SK-N-SH (cell line): ENCODE results near the gene SPACDR. TPM values are rescaled to one million over a fixed set of nuclear protein-coding genes. Genes with fewer than 3 reads are reported as not detected.

Source experiments
- CTCF ChIA-PET: fragments of 300-600, 350-600 bp; formaldehyde crosslinking; extraction: SDS; loops from one replicate; lab custom pipeline; 2021; lab: Yijun Ruan, JAX
- POLR2A ChIA-PET: fragments of 350-600 bp; sonication (Branson Sonifier 250); formaldehyde crosslinking; extraction: SDS; loops from one replicate; lab custom pipeline; 2020; ENCODE audit warnings: antibody characterized with exemption, inconsistent platforms; lab: Yijun Ruan, JAX
- DNase-seq: peaks from one replicate; pipeline ENCODE4 v3.0.0; 2012
- H2AFZ ChIP-seq: fragments of 200-600 bp; sonication (generic); 2 replicates; pipeline ENCODE4 v1.8.1; 2016; ENCODE audit warnings: antibody characterized with exemption, mild to moderate bottlenecking, low read depth
- H3F3A ChIP-seq: fragments of 200-600 bp; sonication (generic); replicated peaks from 2 replicates; pipeline ENCODE3; 2016; ENCODE audit warnings: antibody characterized with exemption, mild to moderate bottlenecking; ENCODE audit not compliant: insufficient read depth
- H3K27ac ChIP-seq, 2 experiments: fragments of 200-500 bp in 1 of 2; fragments of 200-600 bp in 1 of 2; sonication (Bioruptor generic) in 1 of 2; sonication (generic), shearing (Covaris generic) in 1 of 2; 2 replicates each; pipeline versions ENCODE4 v1.5.1 to v1.6.1; 2014 to 2016; ENCODE audit warnings: low read depth in 2 of 2, inconsistent platforms in 1 of 2, low read length in 1 of 2, mild to moderate bottlenecking in 1 of 2, mixed read lengths in 1 of 2
- H3K27me3 ChIP-seq: fragments of 200-600 bp; sonication (generic), shearing (Covaris generic); 2 replicates; pipeline ENCODE4 v1.6.1; 2016; ENCODE audit warnings: mixed run types; ENCODE audit not compliant: insufficient read depth
- H3K36me3 ChIP-seq, 2 experiments: fragments of 200-500 bp in 1 of 2; fragments of 200-600 bp in 1 of 2; sonication (Bioruptor generic) in 1 of 2; sonication (generic) in 1 of 2; replicated peaks in 1 of 2; 2 replicates each; pipeline versions ENCODE3 to v1.5.1; 2014 to 2016; ENCODE audit warnings: low read length in 1 of 2, mild to moderate bottlenecking in 1 of 2; ENCODE audit not compliant: insufficient read depth in 2 of 2, control insufficient read depth in 1 of 2
- H3K4me1 ChIP-seq, 2 experiments: fragments of 200-500 bp in 1 of 2; fragments of 200-600 bp in 1 of 2; sonication (Bioruptor generic) in 1 of 2; sonication (generic), shearing (Covaris generic) in 1 of 2; 2 replicates each; pipeline versions ENCODE4 v1.5.1 to v1.6.1; 2014 to 2016; ENCODE audit warnings: low read depth in 1 of 2, low read length in 1 of 2, mixed run types in 1 of 2; ENCODE audit not compliant: insufficient read depth in 2 of 2, control insufficient read depth in 1 of 2
- H3K4me2 ChIP-seq: fragments of 200-600 bp; sonication (generic), shearing (Covaris generic); 2 replicates; pipeline ENCODE4 v1.6.1; 2017; ENCODE audit warnings: mixed run types
- H3K4me3 ChIP-seq, 2 experiments: fragments of 200-500 bp in 1 of 2; fragments of 200-600 bp in 1 of 2; sonication (Bioruptor generic) in 1 of 2; sonication (generic), shearing (Covaris generic) in 1 of 2; 2 replicates each; pipeline versions ENCODE4 v1.5.1 to v1.8.1; 2014 to 2016; ENCODE audit warnings: low read depth in 2 of 2, inconsistent platforms in 1 of 2, low read length in 1 of 2, mild to moderate bottlenecking in 1 of 2, mixed read lengths in 1 of 2, moderate library complexity in 1 of 2
- H3K79me2 ChIP-seq: fragments of 200-600 bp; sonication (generic); 2 replicates; pipeline ENCODE4 v1.8.1; 2017; ENCODE audit warnings: mild to moderate bottlenecking; ENCODE audit not compliant: insufficient read depth
- H3K9ac ChIP-seq: fragments of 200-600 bp; sonication (generic); 2 replicates; pipeline ENCODE4 v1.6.1; 2017; ENCODE audit warnings: mixed run types
- H3K9me2 ChIP-seq: fragments of 200-600 bp; sonication (generic); 2 replicates; pipeline ENCODE4 v1.6.1; 2017; ENCODE audit warnings: mixed run types
- H3K9me3 ChIP-seq: fragments of 200-600 bp; sonication (generic); 2 replicates; pipeline ENCODE4 v1.6.1; 2017; ENCODE audit warnings: mixed run types, mild to moderate bottlenecking, moderate library complexity
- H4K20me1 ChIP-seq: fragments of 200-600 bp; sonication (generic); 2 replicates; pipeline ENCODE4 v1.6.1; 2017; ENCODE audit warnings: mild to moderate bottlenecking, mixed run types; ENCODE audit not compliant: insufficient read depth
- ELF1 ChIP-seq: IDR thresholded peaks from 2 replicates; pipeline ENCODE4 v1.4.0; 2012
- EP300 ChIP-seq, 2 experiments: IDR thresholded peaks; 2 replicates each; pipeline versions ENCODE4 v1.4.0 to v1.6.1; 2012; ENCODE audit warnings: borderline replicate concordance in 1 of 2, low read depth in 1 of 2, low read length in 1 of 2
- FOXJ3 ChIP-seq: sonication (generic); formaldehyde crosslinking; IDR thresholded peaks from 2 replicates; pipeline ENCODE4 v1.5.1; 2020; ENCODE audit warnings: mild to moderate bottlenecking, missing genetic modification reagents
- GABPA ChIP-seq: IDR thresholded peaks from 2 replicates; pipeline ENCODE4 v1.4.0; 2012; ENCODE audit warnings: low read depth, mild to moderate bottlenecking
- GATA2 ChIP-seq: sonication (generic); formaldehyde crosslinking; IDR thresholded peaks from 2 replicates; pipeline ENCODE4 v1.5.0; 2020; ENCODE audit warnings: mild to moderate bottlenecking, missing genetic modification reagents
- IRF3 ChIP-seq: fragments of 150-350 bp; IDR thresholded peaks from 2 replicates; pipeline ENCODE4 v1.6.1; 2016; ENCODE audit warnings: mild to moderate bottlenecking, low read depth, low read length
- MAX ChIP-seq: IDR thresholded peaks from 2 replicates; pipeline ENCODE4 v1.4.0; 2012; ENCODE audit warnings: low read depth
- MEF2A ChIP-seq: IDR thresholded peaks from 2 replicates; pipeline ENCODE4 v1.4.0; 2012; ENCODE audit warnings: low read depth, borderline replicate concordance
- MXI1 ChIP-seq: IDR thresholded peaks from 2 replicates; pipeline ENCODE4 v1.6.1; 2012; ENCODE audit warnings: mild to moderate bottlenecking, low read depth, low read length, improper control_type of control experiment
- NRF1 ChIP-seq: IDR thresholded peaks from 2 replicates; pipeline ENCODE4 v1.6.1; 2012; ENCODE audit warnings: low read depth, mild to moderate bottlenecking, low read length
- RAD21 ChIP-seq: IDR thresholded peaks from 2 replicates; pipeline ENCODE4 v1.6.1; 2012; ENCODE audit warnings: mild to moderate bottlenecking, low read length
- RCOR1 ChIP-seq: fragments of 150-350 bp; IDR thresholded peaks from 2 replicates; pipeline ENCODE4 v1.6.1; 2017; ENCODE audit warnings: antibody characterized with exemption, low read length
- REST ChIP-seq: IDR thresholded peaks from 2 replicates; pipeline ENCODE4 v1.6.1; 2012; ENCODE audit warnings: mild to moderate bottlenecking, low read depth, low read length, moderate library complexity
- RFX5 ChIP-seq: IDR thresholded peaks from 2 replicates; pipeline ENCODE4 v1.6.1; 2012; ENCODE audit warnings: mild to moderate bottlenecking, improper control_type of control experiment, low read length
- SIN3A ChIP-seq: IDR thresholded peaks from 2 replicates; pipeline ENCODE4 v1.6.1; 2012; ENCODE audit warnings: low read depth, mild to moderate bottlenecking, low read length, moderate library complexity, borderline replicate concordance
- TAF1 ChIP-seq: IDR thresholded peaks from 2 replicates; pipeline ENCODE4 v1.6.1; 2012; ENCODE audit warnings: low read depth, mild to moderate bottlenecking, low read length, moderate library complexity, borderline replicate concordance
- USF1 ChIP-seq: IDR thresholded peaks from 2 replicates; pipeline ENCODE4 v1.4.0; 2012; ENCODE audit warnings: low read depth, borderline replicate concordance
- YY1 ChIP-seq: IDR thresholded peaks from 2 replicates; pipeline ENCODE4 v1.4.0; 2012; ENCODE audit warnings: low read depth, mild to moderate bottlenecking
- ZBTB33 ChIP-seq: IDR thresholded peaks from 2 replicates; pipeline ENCODE4 v1.4.0; 2012; ENCODE audit warnings: low read depth, borderline replicate concordance
- WGBS: methylation state at CpG from one replicate; pipeline ENCODE4 v1.1.6; 2017; ENCODE audit warnings: low lambda C conversion rate; 5-methylcytosine and 5-hydroxymethylcytosine counted together
- polyA plus RNA-seq, 3 experiments: library from polyadenylated mRNA; depleted of rRNA; stranded (reverse); fragments of >200 nt; gene quantifications; 2 replicates each; pipeline ENCODE4 v1.2.3, GENCODE V29; 2012

SPACDR gene
- polyA plus RNA-seq, 1 of the 3 experiments (the other 2 are of a cell fraction), result 1.5 TPM

- Histone ChIP-seq H4K20me1 (peaks cover 13% of the 10 kb centered on the region), H3K9ac (no peak overlapping the region), H3K27me3 (no peaks in the 10 kb centered on the region), H3K9me2 (no peaks in the 10 kb centered on the region), H3K4me3 (peak overlapping the region in 1 of 2 experiments; percentile 95; a peak in 2 of 4 replicates), H3K36me3 (peaks cover 18 to 19% of the 10 kb centered on the region in 2 experiments)
- DNase-seq, result no peak
- ChIA-PET POLR2A (interaction anchor here (0.7 to 3.3 kb wide), 14 partner anchors 8 to 1019 kb away, joined by 3 to 12 read pairs (median 6); partner anchors contain the start of genes AP4M1, BUD31, FBXO24 and GPC2), CTCF (interaction anchor here (0.7 to 3.2 kb wide), 5 partner anchors 20 to 297 kb away, joined by 3 to 23 read pairs (median 5); partner anchors contain the start of gene NYAP1)
- TF ChIP-seq EP300 (IDR thresholded peaks at IDR 0.05; ENCODE audit: borderline replicate concordance in 1 of 2, low read depth in 1 of 2, low read length in 1 of 2), result no peak
- TF ChIP-seq REST, result no peak; the same call in 1 of the 2 replicates
- TF ChIP-seq MXI1, result no peak
- TF ChIP-seq RFX5, result no peak
- no peak for TF ChIP-seq GABPA
- TF ChIP-seq FOXJ3 (CRISPR knock-in tag), result no peak
- TF ChIP-seq NRF1, result no peak
- TF ChIP-seq USF1, result no peak
- no peak for TF ChIP-seq IRF3
- no peak for TF ChIP-seq ELF1
- no peak for TF ChIP-seq MEF2A
- TF ChIP-seq GATA2 (CRISPR knock-in tag), result no peak
- TF ChIP-seq TAF1, result no peak
- no peak for TF ChIP-seq YY1
- no peak for TF ChIP-seq ZBTB33
- no peak for TF ChIP-seq MAX
- TF ChIP-seq RAD21, result no peak
- no peak for TF ChIP-seq RCOR1
- no peak for TF ChIP-seq SIN3A
- TF ChIP-seq, all 33 proteins: peak for 0
- H3K27ac ChIP-seq, result peak overlapping the region in 1 of 2 experiments; percentile 100; a peak in 2 of 4 replicates
- peaks cover 17 to 27% of the 10 kb centered on the region in 2 experiments; a peak in 3 of 4 replicates for H3K4me1 ChIP-seq
- H3K9me3 ChIP-seq, result no peaks in the 10 kb centered on the region
- 79% methylated on average over 16 of the region's 16 CpGs for WGBS
- H3F3A ChIP-seq, result peaks cover 12% of the 10 kb centered on the region
- peaks cover 32% of the 10 kb centered on the region for H3K79me2 ChIP-seq
- H2AFZ ChIP-seq, result peak overlapping the region; percentile 84
- H3K4me2 ChIP-seq, result peak overlapping the region; percentile 97; the same call in 1 of the 2 replicates
Observed at GRCh38 chr7:100427762-100428198, 36.3 kb downstream of the SPACDR start.
